HEK293 (cell line): ENCODE measurements around the gene NRGN.

ENCODE experiments used
- CTCF ChIA-PET: fragments of 350-600 bp; formaldehyde crosslinking; extraction: SDS; loops from one replicate; lab custom pipeline; 2021; ENCODE audit warnings: antibody characterized with exemption; lab: Yijun Ruan, JAX
- POLR2A ChIA-PET: fragments of 300-600 bp; formaldehyde crosslinking; extraction: SDS; loops from one replicate; lab custom pipeline; 2020; ENCODE audit warnings: antibody characterized with exemption, inconsistent platforms; lab: Yijun Ruan, JAX
- H3K27ac ChIP-seq: fragments of 200-500 bp; sonication (Bioruptor generic); 2 replicates; pipeline ENCODE4 v1.5.1; 2014; ENCODE audit warnings: low read depth, low read length, control low read depth, inconsistent platforms; ENCODE audit errors: extremely low read depth
- H3K36me3 ChIP-seq, 2 experiments: fragments of 200-500 bp in 1 of 2; sonication (Bioruptor generic) in 1 of 2; 1 replicate in 1 of 2; 2 replicates in 1 of 2; pipeline ENCODE4 v1.5.1; 2014 to 2017; ENCODE audit warnings: inconsistent platforms in 2 of 2, low read length in 2 of 2; ENCODE audit not compliant: control insufficient read depth in 2 of 2, insufficient read depth in 1 of 2
- H3K4me1 ChIP-seq: fragments of 200-500 bp; sonication (Bioruptor generic); 2 replicates; pipeline ENCODE4 v1.5.1; 2014; ENCODE audit warnings: mild to moderate bottlenecking, low read length, inconsistent platforms; ENCODE audit not compliant: control insufficient read depth, insufficient read depth
- H3K4me3 ChIP-seq: 2 replicates; pipeline ENCODE4 v1.5.1; 2011; ENCODE audit warnings: low read depth, mild to moderate bottlenecking, control low read depth, low read length, moderate library complexity
- H3K9me3 ChIP-seq: fragments of 200-500 bp; sonication (Bioruptor generic); 2 replicates; pipeline ENCODE4 v1.5.1; 2014; ENCODE audit warnings: low read depth, low read length, inconsistent platforms; ENCODE audit not compliant: control insufficient read depth, insufficient read depth
- EGR2 ChIP-seq: fragments of 450-650 bp; formaldehyde crosslinking; IDR thresholded peaks from 2 replicates; pipeline ENCODE4 v1.5.1; 2016; ENCODE audit warnings: low read depth, missing biosample characterization, missing genetic modification characterization
- FEZF1 ChIP-seq: fragments of 450-650 bp; formaldehyde crosslinking; IDR thresholded peaks from 2 replicates; pipeline ENCODE4 v1.5.1; 2016; ENCODE audit warnings: missing biosample characterization, missing genetic modification characterization
- PRDM1 ChIP-seq: fragments of 450-650 bp; formaldehyde crosslinking; IDR thresholded peaks from 2 replicates; pipeline ENCODE4; 2016; ENCODE audit warnings: missing biosample characterization, missing genetic modification characterization
- SETDB1 ChIP-seq: IDR thresholded peaks from one replicate; pipeline ENCODE4 v1.6.1; 2017; ENCODE audit warnings: mild to moderate bottlenecking, low read length, moderate library complexity, mixed read lengths; ENCODE audit not compliant: insufficient read length
- ZBTB10 ChIP-seq: fragments of 450-650 bp; formaldehyde crosslinking; IDR thresholded peaks from 2 replicates; pipeline ENCODE4 v1.5.1; 2016; ENCODE audit warnings: missing biosample characterization, missing genetic modification characterization
- ZBTB48 ChIP-seq: fragments of 450-650 bp; formaldehyde crosslinking; IDR thresholded peaks from 2 replicates; pipeline ENCODE4 v1.5.1; 2016; ENCODE audit warnings: missing biosample characterization, missing genetic modification characterization
- ZBTB7A ChIP-seq: fragments of 450-650 bp; formaldehyde crosslinking; IDR thresholded peaks from 2 replicates; pipeline ENCODE4 v1.5.1; 2016; ENCODE audit warnings: low read depth, missing biosample characterization, missing genetic modification characterization
- ZBTB8A ChIP-seq: fragments of 450-650 bp; formaldehyde crosslinking; IDR thresholded peaks from 2 replicates; pipeline ENCODE4 v1.5.1; 2016; ENCODE audit warnings: missing biosample characterization, missing genetic modification characterization
- ZFP3 ChIP-seq: fragments of 450-650 bp; formaldehyde crosslinking; IDR thresholded peaks from 2 replicates; pipeline ENCODE4 v1.5.1; 2016; ENCODE audit warnings: low read depth, missing biosample characterization, missing genetic modification characterization
- ZNF132 ChIP-seq: fragments of 450-650 bp; formaldehyde crosslinking; IDR thresholded peaks from 2 replicates; pipeline ENCODE4 v1.5.1; 2017; ENCODE audit warnings: missing biosample characterization, missing genetic modification characterization, borderline replicate concordance
- ZNF146 ChIP-seq: fragments of 450-650 bp; formaldehyde crosslinking; IDR thresholded peaks from 2 replicates; pipeline ENCODE4 v1.5.1; 2016; ENCODE audit warnings: missing biosample characterization, missing genetic modification characterization
- ZNF157 ChIP-seq: fragments of 450-650 bp; formaldehyde crosslinking; IDR thresholded peaks from 2 replicates; pipeline ENCODE4 v1.5.1; 2016; ENCODE audit warnings: missing biosample characterization, missing genetic modification characterization
- ZNF23 ChIP-seq: fragments of 450-650 bp; formaldehyde crosslinking; IDR thresholded peaks from 2 replicates; pipeline ENCODE4 v1.5.1; 2016; ENCODE audit warnings: missing biosample characterization, missing genetic modification characterization, borderline replicate concordance
- ZNF248 ChIP-seq: fragments of 450-650 bp; formaldehyde crosslinking; IDR thresholded peaks from 2 replicates; pipeline ENCODE4 v1.5.1; 2017; ENCODE audit warnings: missing biosample characterization, missing genetic modification characterization
- ZNF266 ChIP-seq: fragments of 450-650 bp; formaldehyde crosslinking; IDR thresholded peaks from 2 replicates; pipeline ENCODE4 v1.5.1; 2016; ENCODE audit warnings: missing biosample characterization, missing genetic modification characterization, low read depth
- ZNF391 ChIP-seq: fragments of 450-650 bp; formaldehyde crosslinking; IDR thresholded peaks from 2 replicates; pipeline ENCODE4 v1.5.1; 2016; ENCODE audit warnings: low read depth, missing biosample characterization, missing genetic modification characterization, borderline replicate concordance
- ZNF404 ChIP-seq: fragments of 450-650 bp; formaldehyde crosslinking; IDR thresholded peaks from 2 replicates; pipeline ENCODE4 v1.5.1; 2017; ENCODE audit warnings: missing biosample characterization, missing genetic modification characterization
- ZNF473 ChIP-seq: fragments of 450-650 bp; formaldehyde crosslinking; IDR thresholded peaks from 2 replicates; pipeline ENCODE4 v1.5.1; 2017; ENCODE audit warnings: missing biosample characterization, missing genetic modification characterization
- ZNF488 ChIP-seq: fragments of 450-650 bp; formaldehyde crosslinking; IDR thresholded peaks from 2 replicates; pipeline ENCODE4 v1.5.1; 2016; ENCODE audit warnings: missing biosample characterization, missing genetic modification characterization
- ZNF530 ChIP-seq: fragments of 450-650 bp; formaldehyde crosslinking; IDR thresholded peaks from 2 replicates; pipeline ENCODE4 v1.5.1; 2016; ENCODE audit warnings: low read depth, missing biosample characterization, missing genetic modification characterization
- ZNF549 ChIP-seq: fragments of 450-650 bp; IDR thresholded peaks from 2 replicates; pipeline ENCODE4 v1.5.1; 2018; ENCODE audit warnings: missing biosample characterization, missing genetic modification characterization, mild to moderate bottlenecking, inconsistent platforms, moderate library complexity
- ZNF621 ChIP-seq: fragments of 450-650 bp; formaldehyde crosslinking; IDR thresholded peaks from 2 replicates; pipeline ENCODE4 v1.5.1; 2017; ENCODE audit warnings: missing biosample characterization, missing genetic modification characterization
- TF ChIP-seq, protein P1 (sequence below): fragments of 450-650 bp; formaldehyde crosslinking; IDR thresholded peaks from 2 replicates; pipeline ENCODE4 v1.5.1; 2017; ENCODE audit warnings: missing biosample characterization, missing genetic modification characterization
- TF ChIP-seq, protein P2 (sequence below): fragments of 450-650 bp; IDR thresholded peaks from 2 replicates; pipeline ENCODE4 v1.5.1; 2018; ENCODE audit warnings: missing biosample characterization, mild to moderate bottlenecking, missing genetic modification characterization
- TF ChIP-seq, protein P3 (sequence below): fragments of 450-650 bp; formaldehyde crosslinking; IDR thresholded peaks from 2 replicates; pipeline ENCODE4 v1.5.0; 2017; ENCODE audit warnings: missing biosample characterization, missing genetic modification characterization, borderline replicate concordance

The NRGN gene

DNA sequence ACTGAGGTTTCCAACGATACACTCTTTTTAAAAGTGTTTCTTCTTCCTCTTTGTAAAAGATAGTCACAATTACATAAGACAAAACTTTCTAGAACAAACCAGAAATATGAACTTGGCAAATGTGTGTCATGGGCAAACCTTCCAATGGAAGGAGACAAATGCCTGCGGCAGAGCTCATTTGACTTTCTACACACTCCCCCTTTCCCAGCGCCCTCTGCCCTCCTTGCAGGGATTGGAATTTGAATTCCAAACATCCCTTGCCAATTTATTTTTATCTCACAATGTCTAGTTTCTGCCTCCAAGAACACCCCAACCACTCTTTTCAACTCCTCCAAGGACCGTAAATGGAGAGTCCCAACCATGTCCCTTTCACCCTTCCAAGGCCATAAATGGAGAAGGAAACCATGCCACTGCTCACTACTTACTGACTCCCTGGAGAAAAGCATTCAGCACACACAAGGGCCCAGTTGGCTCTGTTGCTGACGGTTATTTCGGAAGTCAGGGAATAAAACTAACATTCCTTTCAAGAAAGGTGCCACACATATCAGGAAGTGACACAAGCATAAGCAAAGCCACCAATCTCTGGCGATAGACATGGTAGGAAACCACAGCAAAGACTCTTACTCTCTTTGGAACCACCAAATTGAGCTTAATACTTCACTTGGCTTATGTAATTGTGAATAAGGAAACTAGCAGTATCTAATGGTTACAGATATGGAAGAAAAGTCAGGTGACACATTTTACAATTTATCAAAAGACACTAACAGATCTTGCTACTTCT lies 37.3 kb downstream of the NRGN start:
- H3K4me1 ChIP-seq: no peaks in the 10 kb centered on the region
- CTCF ChIA-PET: interaction anchor here (0.6 to 3.0 kb wide), 3 partner anchors 10 to 16 kb away, joined by 3 to 20 read pairs (median 4); partner anchors contain the start of gene ESAM
- peaks cover 0 to 21% of the 10 kb centered on the region in 2 experiments; a peak in 1 of 3 replicates for H3K36me3 ChIP-seq
- no peaks in the 10 kb centered on the region for H3K9me3 ChIP-seq
- POLR2A ChIA-PET: no interaction called here
- H3K4me3 ChIP-seq: no peak overlapping the region
- TF ChIP-seq ZNF391 (tag by site-specific recombination): no peak
- TF ChIP-seq ZBTB7A (tag by site-specific recombination): no peak
- TF ChIP-seq, protein P1, sequence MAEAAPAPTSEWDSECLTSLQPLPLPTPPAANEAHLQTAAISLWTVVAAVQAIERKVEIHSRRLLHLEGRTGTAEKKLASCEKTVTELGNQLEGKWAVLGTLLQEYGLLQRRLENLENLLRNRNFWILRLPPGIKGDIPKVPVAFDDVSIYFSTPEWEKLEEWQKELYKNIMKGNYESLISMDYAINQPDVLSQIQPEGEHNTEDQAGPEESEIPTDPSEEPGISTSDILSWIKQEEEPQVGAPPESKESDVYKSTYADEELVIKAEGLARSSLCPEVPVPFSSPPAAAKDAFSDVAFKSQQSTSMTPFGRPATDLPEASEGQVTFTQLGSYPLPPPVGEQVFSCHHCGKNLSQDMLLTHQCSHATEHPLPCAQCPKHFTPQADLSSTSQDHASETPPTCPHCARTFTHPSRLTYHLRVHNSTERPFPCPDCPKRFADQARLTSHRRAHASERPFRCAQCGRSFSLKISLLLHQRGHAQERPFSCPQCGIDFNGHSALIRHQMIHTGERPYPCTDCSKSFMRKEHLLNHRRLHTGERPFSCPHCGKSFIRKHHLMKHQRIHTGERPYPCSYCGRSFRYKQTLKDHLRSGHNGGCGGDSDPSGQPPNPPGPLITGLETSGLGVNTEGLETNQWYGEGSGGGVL (tag by site-specific recombination): no peak
- TF ChIP-seq ZBTB48 (tag by site-specific recombination): no peak
- TF ChIP-seq ZFP3 (tag by site-specific recombination): no peak
- TF ChIP-seq PRDM1 (tag by site-specific recombination): no peak
- TF ChIP-seq ZNF132 (tag by site-specific recombination): no peak
- TF ChIP-seq ZNF530 (tag by site-specific recombination): no peak
- no peak for TF ChIP-seq FEZF1 (tag by site-specific recombination)
- H3K27ac ChIP-seq: no peak overlapping the region

DNA sequence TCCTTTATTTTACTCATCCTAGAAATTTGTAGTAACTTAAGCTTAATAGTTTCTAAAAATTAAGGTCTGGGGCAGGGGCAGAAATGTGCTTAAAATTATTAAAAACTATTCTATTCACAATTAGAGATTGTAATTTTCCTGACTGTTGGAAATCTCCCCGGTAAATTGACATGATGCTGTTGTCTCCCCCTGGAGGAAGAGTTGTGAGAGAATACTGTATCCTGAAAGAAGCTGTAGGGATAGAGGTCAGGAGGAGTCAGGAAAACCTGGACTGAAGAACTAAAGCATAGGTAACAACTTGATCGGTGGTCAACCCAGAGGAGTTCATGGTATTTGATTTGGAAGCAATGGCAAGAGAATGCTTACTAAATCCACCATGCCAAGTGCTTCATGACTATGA lies 38.5 kb downstream of the NRGN start:
- POLR2A ChIA-PET: interaction anchor here (1.4 kb wide), 1 partner anchor 8 kb away, joined by 5 read pairs; no protein-coding TSS in a partner anchor
- no peaks in the 10 kb centered on the region for H3K4me1 ChIP-seq
- no peak overlapping the region for H3K4me3 ChIP-seq
- peaks cover 0 to 19% of the 10 kb centered on the region in 2 experiments; a peak in 1 of 3 replicates for H3K36me3 ChIP-seq
- no peak overlapping the region for H3K27ac ChIP-seq
- no peaks in the 10 kb centered on the region for H3K9me3 ChIP-seq
- CTCF ChIA-PET: interaction anchor here (0.5 to 3.0 kb wide), 12 partner anchors 9 to 134 kb away, joined by 3 to 20 read pairs (median 5); partner anchors contain the start of gene ESAM
- TF ChIP-seq, protein P2, sequence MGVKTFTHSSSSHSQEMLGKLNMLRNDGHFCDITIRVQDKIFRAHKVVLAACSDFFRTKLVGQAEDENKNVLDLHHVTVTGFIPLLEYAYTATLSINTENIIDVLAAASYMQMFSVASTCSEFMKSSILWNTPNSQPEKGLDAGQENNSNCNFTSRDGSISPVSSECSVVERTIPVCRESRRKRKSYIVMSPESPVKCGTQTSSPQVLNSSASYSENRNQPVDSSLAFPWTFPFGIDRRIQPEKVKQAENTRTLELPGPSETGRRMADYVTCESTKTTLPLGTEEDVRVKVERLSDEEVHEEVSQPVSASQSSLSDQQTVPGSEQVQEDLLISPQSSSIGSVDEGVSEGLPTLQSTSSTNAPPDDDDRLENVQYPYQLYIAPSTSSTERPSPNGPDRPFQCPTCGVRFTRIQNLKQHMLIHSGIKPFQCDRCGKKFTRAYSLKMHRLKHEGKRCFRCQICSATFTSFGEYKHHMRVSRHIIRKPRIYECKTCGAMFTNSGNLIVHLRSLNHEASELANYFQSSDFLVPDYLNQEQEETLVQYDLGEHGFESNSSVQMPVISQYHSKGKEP (tag by site-specific recombination): no peak
- TF ChIP-seq ZNF621 (tag by site-specific recombination): no peak
- no peak for TF ChIP-seq EGR2 (tag by site-specific recombination)
- TF ChIP-seq ZNF549: no peak
- TF ChIP-seq ZNF530 (tag by site-specific recombination): no peak
- TF ChIP-seq ZBTB8A: no peak
- no peak for TF ChIP-seq ZNF404
- TF ChIP-seq ZNF146 (tag by site-specific recombination): no peak
- TF ChIP-seq ZNF157 (tag by site-specific recombination): no peak
- TF ChIP-seq, protein P3, sequence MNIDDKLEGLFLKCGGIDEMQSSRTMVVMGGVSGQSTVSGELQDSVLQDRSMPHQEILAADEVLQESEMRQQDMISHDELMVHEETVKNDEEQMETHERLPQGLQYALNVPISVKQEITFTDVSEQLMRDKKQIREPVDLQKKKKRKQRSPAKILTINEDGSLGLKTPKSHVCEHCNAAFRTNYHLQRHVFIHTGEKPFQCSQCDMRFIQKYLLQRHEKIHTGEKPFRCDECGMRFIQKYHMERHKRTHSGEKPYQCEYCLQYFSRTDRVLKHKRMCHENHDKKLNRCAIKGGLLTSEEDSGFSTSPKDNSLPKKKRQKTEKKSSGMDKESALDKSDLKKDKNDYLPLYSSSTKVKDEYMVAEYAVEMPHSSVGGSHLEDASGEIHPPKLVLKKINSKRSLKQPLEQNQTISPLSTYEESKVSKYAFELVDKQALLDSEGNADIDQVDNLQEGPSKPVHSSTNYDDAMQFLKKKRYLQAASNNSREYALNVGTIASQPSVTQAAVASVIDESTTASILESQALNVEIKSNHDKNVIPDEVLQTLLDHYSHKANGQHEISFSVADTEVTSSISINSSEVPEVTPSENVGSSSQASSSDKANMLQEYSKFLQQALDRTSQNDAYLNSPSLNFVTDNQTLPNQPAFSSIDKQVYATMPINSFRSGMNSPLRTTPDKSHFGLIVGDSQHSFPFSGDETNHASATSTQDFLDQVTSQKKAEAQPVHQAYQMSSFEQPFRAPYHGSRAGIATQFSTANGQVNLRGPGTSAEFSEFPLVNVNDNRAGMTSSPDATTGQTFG (tag by site-specific recombination): no peak
- TF ChIP-seq SETDB1: no peak
- TF ChIP-seq ZNF23 (tag by site-specific recombination): no peak
- no peak for TF ChIP-seq ZNF248
- TF ChIP-seq ZNF488 (tag by site-specific recombination): no peak
- TF ChIP-seq ZNF266 (tag by site-specific recombination): no peak
- no peak for TF ChIP-seq ZNF473 (tag by site-specific recombination)
- TF ChIP-seq ZBTB10: no peak
